GM13976 (cell line): ENCODE results near the gene NTM.

ENCODE experiments used
- DNase-seq: peaks from one replicate; pipeline ENCODE4 v3.0.0; 2012; ENCODE audit warnings: low spot score
- CTCF ChIP-seq: IDR thresholded peaks from 2 replicates; pipeline ENCODE4 v1.5.1; 2012; ENCODE audit warnings: borderline replicate concordance, mild to moderate bottlenecking; ENCODE audit not compliant: insufficient read depth; ENCODE audit errors: extremely low read depth, missing control alignments, control extremely low read depth
- in situ Hi-C: fragments of 300-500 bp; cut with MboI; formaldehyde crosslinking; loops from one replicate; pipeline ENCODE4 v1.12.0; 2022; ENCODE audit warnings: low sequenced_read_pairs, mixed read lengths, inconsistent platforms; ENCODE audit not compliant: unreplicated experiment

NTM gene

GRCh38 chr11:131481971-131482370, 111.6 kb downstream of the NTM start:
- no peak for DNase-seq
- TF ChIP-seq CTCF, result no peak
- in situ Hi-C loops, result no loop called here

DNA sequence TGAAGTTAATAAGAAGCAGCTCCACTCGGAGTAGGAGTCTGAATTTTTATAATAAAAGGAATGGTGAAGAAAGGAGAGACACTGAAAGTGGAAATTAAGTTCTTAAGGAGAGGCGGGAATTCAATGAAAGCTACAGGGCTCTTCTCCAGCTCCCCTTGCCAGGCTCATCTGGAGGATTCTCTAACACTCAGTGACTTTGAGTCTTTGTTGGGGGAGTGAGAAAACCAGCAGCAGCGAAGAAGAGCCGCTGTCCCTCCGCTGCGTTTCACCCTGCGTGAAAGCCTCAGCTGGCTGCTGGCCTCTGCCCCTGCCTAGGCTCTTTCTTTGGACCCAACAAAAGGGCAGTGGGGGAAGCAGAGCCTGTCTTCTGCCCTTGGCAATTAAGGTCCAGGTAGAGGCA, 113.0 kb downstream of the NTM start:
- in situ Hi-C loops, result no loop called here
- TF ChIP-seq CTCF, result no peak
- no peak for DNase-seq

GRCh38 chr11:131483877-131484276, 113.5 kb downstream of the NTM start:
- no peak for DNase-seq
- TF ChIP-seq CTCF, result no peak
- in situ Hi-C loops, result no loop called here

- no peak for DNase-seq
- no peak for TF ChIP-seq CTCF
- in situ Hi-C loops, result no loop called here
Measured at GRCh38 chr11:131486100-131486499, 115.7 kb downstream of the NTM start.

DNA sequence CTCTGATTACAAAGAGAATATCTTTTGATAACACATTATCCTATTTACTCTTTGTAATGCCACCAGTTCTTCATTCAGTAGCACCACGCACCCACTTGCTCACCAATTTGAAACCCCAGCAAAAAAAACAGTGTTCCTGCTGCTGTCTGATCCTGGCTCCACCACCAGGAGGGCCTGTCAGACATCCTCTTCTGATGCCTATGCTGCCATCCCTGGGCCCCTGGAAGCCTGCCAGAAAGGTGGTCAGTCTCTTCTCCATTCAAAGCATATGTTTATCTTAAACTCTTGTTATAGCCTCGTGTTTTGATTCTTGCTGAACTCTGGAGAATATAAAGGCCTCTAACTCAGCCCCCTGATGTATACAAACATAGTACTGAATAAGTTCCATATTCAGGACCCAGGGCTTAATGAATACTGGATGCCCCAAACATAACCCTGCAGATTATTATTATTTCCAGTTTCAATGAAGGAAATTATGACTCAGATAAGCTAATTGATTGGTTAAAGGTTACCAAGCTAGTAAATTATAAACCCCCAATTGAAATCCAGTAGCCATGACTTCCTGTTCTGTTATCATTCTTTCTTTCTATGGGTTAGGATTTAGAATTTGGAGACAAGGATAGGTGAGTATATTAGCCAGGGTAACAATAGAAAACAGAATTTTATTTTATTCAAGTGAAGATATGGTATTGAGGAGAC, 116.7 kb downstream of the NTM start:
- in situ Hi-C loops, result no loop called here
- TF ChIP-seq CTCF, result no peak
- DNase-seq, result no peak

GRCh38 chr11:131488238-131488637, 117.8 kb downstream of the NTM start:
- in situ Hi-C loops, result no loop called here
- no peak for DNase-seq
- TF ChIP-seq CTCF, result no peak
